Measurements from ENCODE around the gene KIF26A.

The KIF26A gene

DNA sequence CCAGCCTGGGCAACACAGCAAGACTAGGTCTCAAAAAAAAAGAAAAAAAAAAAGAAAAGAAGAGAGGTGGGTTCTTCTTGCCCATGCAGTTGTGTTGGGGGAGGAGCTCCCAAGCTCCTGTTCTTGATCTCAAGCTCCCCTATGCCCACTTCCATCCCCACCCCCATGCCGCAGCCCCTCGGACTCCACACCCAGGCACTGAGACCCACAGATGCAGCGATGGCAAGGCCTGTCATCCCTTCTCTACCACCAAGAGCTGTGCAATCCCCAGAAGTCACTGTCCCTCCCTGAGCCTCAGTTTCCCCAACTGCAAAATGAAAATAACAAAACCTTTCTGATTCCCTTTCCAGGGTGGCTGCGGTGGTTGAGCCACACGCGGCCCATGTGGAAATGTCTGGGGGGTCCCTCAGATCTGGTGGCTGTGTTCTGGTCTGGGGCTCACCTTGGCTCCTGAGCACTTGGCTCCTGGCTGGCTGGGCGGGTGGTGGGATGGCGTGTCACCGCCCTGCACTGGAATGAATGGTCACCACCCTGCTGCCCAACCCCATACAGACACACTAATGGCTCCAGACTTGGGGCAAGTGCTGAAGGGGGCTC is 22.6 kb upstream of the KIF26A start:
- ChIA-PET POLR2A (no interaction called here), CTCF (interaction anchor here (0.6 to 1.5 kb wide), 3 partner anchors 22 to 322 kb away, joined by 3 to 10 read pairs (median 3); no protein-coding TSS in a partner anchor)
- TF ChIP-seq SALL2 (tag by site-specific recombination; IDR thresholded peaks at IDR 0.05; ENCODE audit: borderline replicate concordance), result no peak
- TF ChIP-seq KLF1 (tag by site-specific recombination; IDR thresholded peaks at IDR 0.05), result peak; percentile 91
- Histone ChIP-seq H3K36me3 (ENCODE audit: control insufficient read depth in 2 of 2, insufficient read depth in 1 of 2, low read length in 2 of 2) (no peaks in the 10 kb centered on the region), H3K4me3 (ENCODE audit: low read depth, low read length) (no peak overlapping the region), H3K4me1 (ENCODE audit: control insufficient read depth, insufficient read depth, low read length) (no peaks in the 10 kb centered on the region; the same call in 1 of the 2 replicates), H3K27ac (ENCODE audit: extremely low read depth, low read depth, low read length) (no peak overlapping the region), H3K9me3 (ENCODE audit: control insufficient read depth, insufficient read depth, low read depth, low read length) (no peaks in the 10 kb centered on the region)

DNA sequence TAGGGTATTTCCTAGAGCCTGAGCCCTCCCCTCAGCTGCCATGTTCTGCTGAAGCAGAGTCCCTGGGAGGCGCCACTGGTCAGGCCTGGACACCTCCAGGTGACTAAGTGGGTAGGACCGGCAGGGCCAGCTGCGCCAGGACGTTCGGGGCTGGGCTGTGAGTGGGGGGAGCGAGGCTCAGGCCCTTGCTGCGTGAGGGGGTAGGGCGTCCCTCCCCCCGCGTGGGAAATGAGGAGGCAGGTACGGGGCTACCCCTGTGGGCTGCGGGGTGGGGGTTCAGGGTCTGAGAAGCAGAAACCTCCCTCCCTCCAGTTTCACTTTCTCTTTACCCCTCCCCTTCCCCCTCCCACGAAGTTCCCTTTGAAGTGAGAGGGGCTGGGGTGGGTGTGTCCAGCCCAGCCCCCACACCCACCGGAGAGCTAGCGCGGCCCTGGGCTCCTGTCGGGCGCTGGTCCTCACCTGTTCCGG is 22.1 kb upstream of the KIF26A start:
- Histone ChIP-seq H3K4me1 (ENCODE audit: control insufficient read depth, insufficient read depth, low read length) (no peaks in the 10 kb centered on the region; the same call in 1 of the 2 replicates), H3K9me3 (ENCODE audit: control insufficient read depth, insufficient read depth, low read depth, low read length) (no peaks in the 10 kb centered on the region), H3K4me3 (ENCODE audit: low read depth, low read length) (peak overlapping the region; percentile 30), H3K27ac (ENCODE audit: extremely low read depth, low read depth, low read length) (no peak overlapping the region), H3K36me3 (ENCODE audit: control insufficient read depth in 2 of 2, insufficient read depth in 1 of 2, low read length in 2 of 2) (no peaks in the 10 kb centered on the region)
- CTCF ChIA-PET, result interaction anchor here (0.7 kb wide), 1 partner anchor 499 kb away, joined by 4 read pairs; no protein-coding TSS in a partner anchor
- POLR2A ChIA-PET, result no interaction called here
- TF ChIP-seq, protein P1, sequence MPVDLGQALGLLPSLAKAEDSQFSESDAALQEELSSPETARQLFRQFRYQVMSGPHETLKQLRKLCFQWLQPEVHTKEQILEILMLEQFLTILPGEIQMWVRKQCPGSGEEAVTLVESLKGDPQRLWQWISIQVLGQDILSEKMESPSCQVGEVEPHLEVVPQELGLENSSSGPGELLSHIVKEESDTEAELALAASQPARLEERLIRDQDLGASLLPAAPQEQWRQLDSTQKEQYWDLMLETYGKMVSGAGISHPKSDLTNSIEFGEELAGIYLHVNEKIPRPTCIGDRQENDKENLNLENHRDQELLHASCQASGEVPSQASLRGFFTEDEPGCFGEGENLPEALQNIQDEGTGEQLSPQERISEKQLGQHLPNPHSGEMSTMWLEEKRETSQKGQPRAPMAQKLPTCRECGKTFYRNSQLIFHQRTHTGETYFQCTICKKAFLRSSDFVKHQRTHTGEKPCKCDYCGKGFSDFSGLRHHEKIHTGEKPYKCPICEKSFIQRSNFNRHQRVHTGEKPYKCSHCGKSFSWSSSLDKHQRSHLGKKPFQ (tag by site-specific recombination; IDR thresholded peaks at IDR 0.05), result no peak
- 0 out of 2 replicates have a peak, but pooled peaks have one; percentile 13 for TF ChIP-seq EGR2 (tag by site-specific recombination; IDR thresholded peaks at IDR 0.05; ENCODE audit: low read depth)

DNA sequence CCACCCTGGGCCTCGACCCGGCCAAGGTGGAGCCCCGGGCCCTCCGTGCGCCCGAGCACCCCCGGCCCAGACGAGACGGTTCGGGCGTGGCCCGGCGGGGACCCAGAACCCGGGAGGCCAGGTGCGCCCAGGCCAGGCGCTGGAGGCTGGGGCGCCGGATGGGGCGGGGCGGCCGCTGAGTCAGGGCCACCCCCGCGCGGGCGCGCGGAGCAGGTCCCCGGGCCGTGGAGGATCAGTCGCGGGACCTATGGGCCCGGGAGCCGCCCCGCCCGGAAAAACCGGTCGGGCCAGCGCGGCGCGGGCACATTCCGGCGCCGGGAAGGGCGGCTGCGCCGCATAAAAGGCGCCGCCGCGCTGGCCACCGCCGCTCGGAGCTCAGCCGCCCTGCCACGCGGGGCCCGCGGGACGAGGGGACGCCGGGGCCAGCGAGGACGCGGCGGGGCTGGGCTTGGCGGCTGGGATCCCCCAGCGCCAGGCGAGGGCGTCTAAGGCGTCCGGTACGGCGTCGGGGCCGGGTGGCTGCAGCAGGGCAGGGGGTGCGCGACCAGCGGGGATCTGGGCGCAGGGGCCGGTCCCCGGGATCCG is 21.5 kb upstream of the KIF26A start:
- ChIA-PET POLR2A (no interaction called here), CTCF (interaction anchor here (0.7 kb wide), 1 partner anchor 499 kb away, joined by 4 read pairs; no protein-coding TSS in a partner anchor)
- no peaks in the 10 kb centered on the region for H3K36me3 ChIP-seq (ENCODE audit: control insufficient read depth in 2 of 2, insufficient read depth in 1 of 2, low read length in 2 of 2)
- H3K27ac ChIP-seq (ENCODE audit: extremely low read depth, low read depth, low read length), result no peak overlapping the region; the same call in 1 of the 2 replicates
- peak overlapping the region; percentile 30 for H3K4me3 ChIP-seq (ENCODE audit: low read depth, low read length)
- no peaks in the 10 kb centered on the region for H3K9me3 ChIP-seq (ENCODE audit: control insufficient read depth, insufficient read depth, low read depth, low read length)
- no peaks in the 10 kb centered on the region; the same call in 1 of the 2 replicates for H3K4me1 ChIP-seq (ENCODE audit: control insufficient read depth, insufficient read depth, low read length)
- no peak for TF ChIP-seq GLI4 (tag by site-specific recombination; IDR thresholded peaks at IDR 0.05)
- TF ChIP-seq ZSCAN30 (tag by site-specific recombination; IDR thresholded peaks at IDR 0.05), result no peak
- TF ChIP-seq, protein P2, sequence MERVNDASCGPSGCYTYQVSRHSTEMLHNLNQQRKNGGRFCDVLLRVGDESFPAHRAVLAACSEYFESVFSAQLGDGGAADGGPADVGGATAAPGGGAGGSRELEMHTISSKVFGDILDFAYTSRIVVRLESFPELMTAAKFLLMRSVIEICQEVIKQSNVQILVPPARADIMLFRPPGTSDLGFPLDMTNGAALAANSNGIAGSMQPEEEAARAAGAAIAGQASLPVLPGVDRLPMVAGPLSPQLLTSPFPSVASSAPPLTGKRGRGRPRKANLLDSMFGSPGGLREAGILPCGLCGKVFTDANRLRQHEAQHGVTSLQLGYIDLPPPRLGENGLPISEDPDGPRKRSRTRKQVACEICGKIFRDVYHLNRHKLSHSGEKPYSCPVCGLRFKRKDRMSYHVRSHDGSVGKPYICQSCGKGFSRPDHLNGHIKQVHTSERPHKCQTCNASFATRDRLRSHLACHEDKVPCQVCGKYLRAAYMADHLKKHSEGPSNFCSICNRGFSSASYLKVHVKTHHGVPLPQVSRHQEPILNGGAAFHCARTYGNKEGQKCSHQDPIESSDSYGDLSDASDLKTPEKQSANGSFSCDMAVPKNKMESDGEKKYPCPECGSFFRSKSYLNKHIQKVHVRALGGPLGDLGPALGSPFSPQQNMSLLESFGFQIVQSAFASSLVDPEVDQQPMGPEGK (tag by site-specific recombination; IDR thresholded peaks at IDR 0.05), result no peak
- TF ChIP-seq, protein P3, sequence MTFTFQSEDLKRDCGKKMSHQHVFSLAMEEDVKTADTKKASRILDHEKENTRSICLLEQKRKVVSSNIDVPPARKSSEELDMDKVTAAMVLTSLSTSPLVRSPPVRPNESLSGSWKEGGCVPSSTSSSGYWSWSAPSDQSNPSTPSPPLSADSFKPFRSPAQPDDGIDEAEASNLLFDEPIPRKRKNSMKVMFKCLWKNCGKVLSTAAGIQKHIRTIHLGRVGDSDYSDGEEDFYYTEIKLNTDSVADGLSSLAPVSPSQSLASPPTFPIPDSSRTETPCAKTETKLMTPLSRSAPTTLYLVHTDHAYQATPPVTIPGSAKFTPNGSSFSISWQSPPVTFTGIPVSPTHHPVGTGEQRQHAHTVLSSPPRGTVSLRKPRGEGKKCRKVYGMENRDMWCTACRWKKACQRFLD (tag by site-specific recombination; IDR thresholded peaks at IDR 0.05), result no peak
- no peak for TF ChIP-seq ZNF394 (tag by site-specific recombination; IDR thresholded peaks at IDR 0.05; ENCODE audit: borderline replicate concordance)
- no peak for TF ChIP-seq ZNF366 (tag by site-specific recombination; conservative IDR thresholded peaks at IDR 0.05)
- no peak for TF ChIP-seq ZNF335 (tag by site-specific recombination; conservative IDR thresholded peaks at IDR 0.05)
- no peak for TF ChIP-seq ZNF311 (tag by site-specific recombination; IDR thresholded peaks at IDR 0.05; ENCODE audit: borderline replicate concordance)

Measured in HEK293 (cell line).